ENCODE results near the gene NPR1.
"Not testable (repeated sequence)": the region's sequence is repeated elsewhere in the genome, so short reads cannot be mapped to it uniquely, and the experiment has no call there.

The NPR1 gene

DNA sequence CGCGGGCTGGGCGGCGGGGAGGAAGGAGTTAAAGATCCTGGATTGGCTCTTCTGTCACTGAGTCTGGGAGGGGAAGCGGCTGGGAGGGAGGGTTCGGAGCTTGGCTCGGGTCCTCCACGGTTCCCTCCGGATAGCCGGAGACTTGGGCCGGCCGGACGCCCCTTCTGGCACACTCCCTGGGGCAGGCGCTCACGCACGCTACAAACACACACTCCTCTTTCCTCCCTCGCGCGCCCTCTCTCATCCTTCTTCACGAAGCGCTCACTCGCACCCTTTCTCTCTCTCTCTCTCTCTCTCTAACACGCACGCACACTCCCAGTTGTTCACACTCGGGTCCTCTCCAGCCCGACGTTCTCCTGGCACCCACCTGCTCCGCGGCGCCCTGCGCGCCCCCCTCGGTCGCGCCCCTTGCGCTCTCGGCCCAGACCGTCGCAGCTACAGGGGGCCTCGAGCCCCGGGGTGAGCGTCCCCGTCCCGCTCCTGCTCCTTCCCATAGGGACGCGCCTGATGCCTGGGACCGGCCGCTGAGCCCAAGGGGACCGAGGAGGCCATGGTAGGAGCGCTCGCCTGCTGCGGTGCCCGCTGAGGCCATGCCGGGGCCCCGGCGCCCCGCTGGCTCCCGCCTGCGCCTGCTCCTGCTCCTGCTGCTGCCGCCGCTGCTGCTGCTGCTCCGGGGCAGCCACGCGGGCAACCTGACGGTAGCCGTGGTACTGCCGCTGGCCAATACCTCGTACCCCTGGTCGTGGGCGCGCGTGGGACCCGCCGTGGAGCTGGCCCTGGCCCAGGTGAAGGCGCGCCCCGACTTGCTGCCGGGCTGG lies at the start of gene NPR1:
Gene NPR1, plus strand, starts transcription at position 170 of the 818 bp plus-strand sequence. Its CDS starts 421 bp downstream, at position 591.
- peak in 1 of 2 donors; percentile 23 for DNase-seq

GRCh38 chr1:153629343-153629665 lies 49.2 kb upstream of the NPR1 start:
- DNase-seq, result no peak

- DNase-seq, result no peak
Observed at GRCh38 chr1:153629971-153630370, 48.5 kb upstream of the NPR1 start.

DNA sequence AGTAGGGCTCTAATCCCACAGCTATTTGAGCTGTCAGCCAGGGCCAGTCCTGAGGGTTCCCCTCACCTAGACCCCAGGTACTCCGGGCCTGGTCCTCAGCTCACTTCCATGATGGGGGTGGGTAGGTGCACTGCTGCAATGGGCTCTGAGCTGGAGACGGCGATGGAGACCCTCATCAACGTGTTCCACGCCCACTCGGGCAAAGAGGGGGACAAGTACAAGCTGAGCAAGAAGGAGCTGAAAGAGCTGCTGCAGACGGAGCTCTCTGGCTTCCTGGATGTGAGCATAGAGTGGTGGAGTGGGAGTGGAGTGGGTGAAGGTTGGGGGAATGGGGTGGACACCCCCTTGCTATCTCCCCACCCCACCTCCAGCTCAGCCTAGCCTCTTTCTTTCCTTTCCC lies 48.1 kb upstream of the NPR1 start:
- no peak for DNase-seq

DNA sequence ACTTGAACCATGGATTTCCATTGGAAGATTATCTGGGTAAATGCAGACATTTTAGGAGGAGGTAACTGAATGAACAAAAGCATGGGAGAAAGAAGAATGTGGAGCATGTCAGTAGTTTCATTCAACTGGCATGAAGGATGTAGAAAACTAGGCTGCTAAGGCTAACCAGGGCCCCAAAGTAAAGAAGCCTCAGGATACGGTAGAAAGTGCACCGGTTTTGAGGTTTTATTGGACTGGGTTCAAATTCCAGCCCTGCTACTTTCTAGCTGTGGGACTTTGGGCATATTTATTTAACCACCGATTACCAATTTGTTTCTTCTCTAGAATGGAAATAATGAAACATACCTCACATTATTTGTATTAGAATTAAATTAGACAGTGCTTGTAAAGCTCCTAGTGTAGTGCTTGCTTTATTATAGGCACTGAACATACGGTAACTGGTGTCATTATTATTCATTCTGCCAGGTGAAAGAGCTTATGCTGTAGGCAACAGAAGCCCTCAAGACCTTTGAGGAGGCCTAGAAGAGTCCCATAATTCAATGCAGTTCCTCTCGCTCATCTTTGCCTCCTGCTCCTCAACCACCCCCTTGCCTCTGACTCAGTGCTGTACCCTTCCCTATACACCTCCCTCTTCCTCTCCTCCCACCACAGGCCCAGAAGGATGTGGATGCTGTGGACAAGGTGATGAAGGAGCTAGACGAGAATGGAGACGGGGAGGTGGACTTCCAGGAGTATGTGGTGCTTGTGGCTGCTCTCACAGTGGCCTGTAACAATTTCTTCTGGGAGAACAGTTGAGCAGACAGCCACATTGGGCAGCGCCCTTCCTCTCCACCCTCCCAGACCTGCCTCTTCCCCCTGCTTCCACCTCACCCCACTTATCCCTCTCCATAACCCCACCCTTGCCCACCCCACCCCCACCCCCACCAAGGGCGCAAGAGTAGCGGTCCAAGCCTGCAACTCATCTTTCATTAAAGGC lies 47.2 kb upstream of the NPR1 start:
- no peak for DNase-seq

DNA sequence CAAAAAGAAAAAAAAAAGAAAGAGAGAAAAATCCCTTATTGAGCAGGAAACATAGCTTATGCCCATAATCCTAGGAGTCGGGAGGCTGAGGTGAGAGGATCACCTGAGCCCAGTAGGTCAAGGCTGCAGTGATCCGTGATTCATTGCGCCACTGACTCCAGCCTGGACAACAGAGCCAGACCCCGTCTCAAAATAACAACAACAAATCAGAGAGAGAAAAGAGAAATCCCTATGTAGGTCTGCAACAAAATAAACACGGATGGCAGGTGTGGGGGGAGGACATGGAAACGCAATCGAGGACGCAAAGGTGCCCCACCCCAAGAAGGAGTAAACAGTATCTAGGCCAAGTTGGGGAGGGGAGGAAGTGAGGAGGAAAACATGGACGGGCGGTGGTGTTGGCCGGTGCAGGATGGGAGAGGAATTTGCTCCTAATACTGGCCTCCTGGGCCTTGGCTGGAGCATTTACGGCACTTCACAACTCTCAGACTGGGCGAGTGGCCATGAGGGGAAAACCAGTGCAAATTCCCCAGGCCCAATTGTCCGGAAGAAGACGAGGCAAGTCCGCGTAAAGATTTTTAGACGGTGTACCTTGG lies 45.2 kb upstream of the NPR1 start:
- DNase-seq, result no peak

- DNase-seq, result peak; percentile 96 to 97
Observed at GRCh38 chr1:153633754-153634665, 44.5 kb upstream of the NPR1 start, which contains the start of gene CHTOP. TSS of gene CHTOP (plus strand) at chr1:153634066. CDS start at chr1:153636589, 2,523 bp downstream.

GRCh38 chr1:153635872-153636271 lies 42.6 kb upstream of the NPR1 start:
- DNase-seq, result no peak

- no peak for DNase-seq
Observed at GRCh38 chr1:153636312-153636711, 42.2 kb upstream of the NPR1 start.

DNA sequence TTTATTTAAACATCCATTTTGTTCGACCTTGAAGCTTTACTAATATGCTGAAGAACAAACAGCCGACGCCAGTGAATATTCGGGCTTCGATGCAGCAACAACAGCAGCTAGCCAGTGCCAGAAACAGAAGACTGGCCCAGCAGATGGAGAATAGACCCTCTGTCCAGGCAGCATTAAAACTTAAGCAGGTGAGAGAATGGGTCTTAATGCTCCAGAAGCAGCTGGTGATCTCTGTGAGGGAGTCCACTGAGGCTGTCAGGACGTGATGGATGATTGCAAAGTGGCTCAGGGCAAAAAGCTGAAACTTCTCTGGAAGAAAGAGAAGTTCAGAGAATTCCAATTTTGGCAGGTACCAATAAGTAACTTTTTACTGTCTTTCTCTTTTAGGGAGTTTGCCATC lies 40.2 kb upstream of the NPR1 start:
- DNase-seq, result no peak

- DNase-seq, result no peak
Observed at GRCh38 chr1:153639280-153639679, 39.2 kb upstream of the NPR1 start.

- DNase-seq, result not testable (repeated sequence)
Observed at GRCh38 chr1:153640213-153640612, 38.3 kb upstream of the NPR1 start.

DNA sequence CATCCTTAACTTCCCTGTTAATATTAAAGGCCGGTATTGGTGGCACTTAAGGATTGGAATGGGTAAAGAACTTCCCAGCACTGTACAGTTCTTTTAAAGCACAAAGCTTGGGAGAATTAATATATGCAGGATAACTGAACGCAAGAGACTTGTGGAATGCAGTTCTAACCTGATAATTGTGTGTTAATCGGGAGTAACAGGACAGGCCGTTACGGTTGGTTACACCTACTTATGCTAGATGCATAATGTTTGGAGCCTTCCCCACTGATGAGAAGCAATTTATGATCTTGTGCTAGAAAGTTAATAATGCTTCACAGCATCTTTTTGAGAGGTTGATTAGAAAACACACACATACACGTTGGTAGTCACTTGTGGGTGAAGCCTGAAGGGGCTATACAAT lies 37.6 kb upstream of the NPR1 start:
- no peak for DNase-seq

- no peak for DNase-seq
Observed at GRCh38 chr1:153642161-153642560, 36.3 kb upstream of the NPR1 start.

- no peak for DNase-seq
Observed at GRCh38 chr1:153643100-153643499, 35.4 kb upstream of the NPR1 start.

DNA sequence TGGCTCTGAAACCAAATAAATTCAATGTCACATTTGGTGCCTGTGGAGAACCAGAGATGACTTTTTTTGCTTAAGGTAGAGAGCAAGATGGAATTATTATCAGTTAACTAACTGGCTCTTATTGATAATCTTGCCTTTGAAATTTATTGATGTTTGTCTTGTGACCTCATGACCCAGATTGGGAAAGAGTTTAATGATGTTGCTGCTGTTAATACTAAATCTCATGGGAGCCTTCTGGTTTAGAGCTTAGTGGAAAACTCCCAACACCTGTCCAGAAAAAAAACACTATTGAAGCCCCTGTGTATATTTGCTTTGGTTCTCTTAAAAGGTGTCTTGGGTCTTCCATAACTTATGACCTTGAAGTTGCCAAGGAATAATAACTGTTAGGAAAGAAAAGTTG lies 34.7 kb upstream of the NPR1 start:
- no peak for DNase-seq

GRCh38 chr1:153646672-153647345 lies 31.7 kb upstream of the NPR1 start:
- no peak for DNase-seq

DNA sequence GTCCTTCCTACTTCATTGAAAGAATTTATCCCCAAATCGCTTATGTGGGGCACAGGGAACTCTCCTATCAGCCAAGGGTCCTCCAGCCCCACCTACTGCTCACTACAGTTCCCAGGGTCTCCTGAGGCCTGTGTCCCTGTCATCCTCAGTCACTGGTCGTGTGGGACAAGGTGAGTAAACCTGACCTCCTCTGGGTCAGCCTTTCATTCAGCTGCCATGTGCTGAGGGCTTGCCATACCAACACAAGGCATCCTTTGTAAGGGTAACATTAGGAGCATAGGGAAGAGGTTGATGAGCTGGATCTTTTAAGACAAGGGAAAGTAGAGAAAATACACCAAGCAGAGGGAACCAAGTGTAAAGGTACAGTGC lies 31.2 kb upstream of the NPR1 start:
- no peak for DNase-seq

GRCh38 chr1:153648000-153648643 lies 30.4 kb upstream of the NPR1 start:
- DNase-seq, result no peak

DNA sequence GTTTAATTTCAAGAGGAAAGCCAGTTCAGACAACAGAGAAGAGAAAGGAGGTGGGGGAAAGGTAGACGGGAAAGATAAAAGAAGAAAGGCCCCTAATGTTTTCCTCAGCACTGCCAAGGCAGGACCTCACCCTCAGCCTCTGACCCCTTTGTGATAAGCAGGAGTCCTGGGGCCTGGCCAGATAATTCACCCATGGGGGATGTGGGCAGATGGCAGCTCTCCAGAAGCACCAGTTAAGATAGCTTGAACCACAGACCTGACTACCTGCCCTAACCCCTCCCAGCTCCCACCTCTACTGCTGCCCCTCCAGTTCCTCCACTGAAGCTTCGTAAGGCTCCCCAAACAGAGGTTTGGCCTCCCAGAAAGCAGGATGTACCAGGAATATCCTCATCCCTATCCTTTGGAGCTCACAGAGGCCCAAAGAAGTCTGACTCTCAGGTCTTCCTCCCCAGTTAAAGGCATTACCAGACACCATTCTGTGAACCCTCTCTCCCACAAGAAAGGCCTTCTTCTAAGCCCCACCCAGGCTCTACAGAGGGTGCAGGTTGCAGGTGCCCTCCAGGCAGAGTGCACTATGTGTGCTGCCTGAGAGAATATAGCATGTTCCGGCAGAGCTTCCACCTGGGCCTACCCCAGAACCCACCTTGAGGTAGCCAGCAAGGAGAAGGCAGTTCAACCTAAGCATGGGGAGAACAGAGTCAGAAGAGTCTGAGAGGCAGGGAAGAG lies 29.2 kb upstream of the NPR1 start:
- DNase-seq, result peak in 1 of 2 donors; percentile 43

DNA sequence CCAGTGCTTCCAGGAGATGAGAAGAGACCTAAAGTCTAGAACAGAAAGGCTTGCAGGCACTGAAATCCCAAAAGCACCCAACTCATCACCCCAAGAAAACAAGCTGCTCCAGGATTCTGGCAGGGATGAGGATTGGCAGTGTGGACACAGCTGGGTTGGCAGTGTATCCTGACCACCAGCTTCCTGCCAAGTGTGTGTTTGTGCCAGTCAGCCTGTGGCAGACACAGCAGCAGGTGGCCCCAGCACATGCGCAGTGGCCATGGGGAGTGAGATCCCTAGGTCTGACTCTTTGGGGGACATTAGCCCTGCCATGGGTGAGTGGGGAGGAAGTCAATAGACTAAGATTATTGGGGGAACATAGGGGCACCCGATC lies 28.6 kb upstream of the NPR1 start:
- no peak for DNase-seq
